MV-4-11 (cell line): Measurements from ENCODE around the gene ENDOU.
A peak's percentile ranks its signal among the peaks of the same experiment; 100 is the strongest.

Experiments
- DNase-seq: peaks from one replicate; lab custom pipeline; 2025; lab: John Stamatoyannopoulos, UW

Gene ENDOU

GRCh38 chr12:47757364-47757839 is 32.1 kb upstream of the ENDOU start:
- DNase-seq: no peak

DNA sequence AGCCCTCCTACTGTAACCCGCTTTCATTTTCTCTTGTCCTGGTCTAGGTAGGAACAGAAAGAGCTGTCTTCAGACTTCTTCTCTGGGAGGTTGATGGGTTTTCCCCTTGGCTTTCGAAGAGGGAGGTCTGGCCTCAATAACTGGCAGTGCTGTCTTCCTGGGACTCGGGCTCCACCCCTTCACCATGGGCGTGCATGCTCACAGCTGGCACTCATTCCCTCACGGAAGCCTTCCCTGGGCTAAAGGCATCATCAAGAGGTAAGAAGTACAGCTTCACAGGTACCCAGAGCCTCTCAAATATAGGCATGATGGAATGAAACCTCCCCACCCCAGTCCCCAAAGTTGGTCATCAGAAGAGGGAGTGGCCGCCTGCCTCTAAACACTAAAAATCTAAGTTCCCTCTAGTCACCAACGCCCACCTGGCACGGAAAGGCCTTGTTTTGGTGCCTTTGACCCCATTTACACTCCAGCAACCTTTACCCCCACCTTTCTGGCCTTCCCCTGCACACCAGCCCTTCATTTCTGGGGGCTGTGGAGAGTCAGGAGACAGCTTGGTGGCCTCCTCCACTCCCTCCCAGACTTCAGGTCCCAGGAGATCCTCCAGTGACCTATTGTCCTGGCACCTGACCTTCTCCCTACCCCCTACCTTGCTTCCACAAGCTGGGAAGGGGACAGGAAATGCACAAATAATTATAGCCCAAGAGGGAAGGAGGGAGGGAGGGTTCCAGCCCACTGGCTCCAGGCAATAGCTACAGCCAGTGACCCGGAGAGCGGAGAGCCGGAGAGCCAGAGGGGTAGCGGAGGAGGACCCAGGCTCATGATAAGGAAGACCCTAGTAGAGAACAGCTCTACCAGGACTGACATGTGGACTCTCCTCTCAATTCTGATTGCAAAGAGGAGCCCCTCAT is 30.6 kb upstream of the ENDOU start:
- DNase-seq: no peak

GRCh38 chr12:47754881-47755280 is 29.6 kb upstream of the ENDOU start:
- DNase-seq: peak; percentile 26

DNA sequence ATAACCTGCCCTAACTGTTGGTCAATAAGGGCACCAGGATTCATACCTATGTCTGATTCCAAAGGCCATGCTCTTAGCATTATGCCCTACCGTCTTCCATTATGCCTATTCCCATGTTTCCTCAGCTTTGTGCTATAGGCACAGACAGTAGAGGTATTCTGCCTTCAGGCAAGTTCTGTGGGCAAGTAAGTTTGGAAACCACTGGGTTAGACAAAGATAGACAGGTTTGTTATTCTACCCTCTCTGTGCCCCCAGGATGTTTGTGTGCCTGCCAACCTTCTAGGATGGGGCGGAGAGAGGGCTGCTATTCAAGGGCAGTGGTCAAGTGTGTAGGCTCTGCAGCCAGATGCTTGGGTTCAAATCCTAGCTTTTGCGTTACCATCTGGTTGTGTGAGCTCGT is 28.8 kb upstream of the ENDOU start:
- DNase-seq: no peak

DNA sequence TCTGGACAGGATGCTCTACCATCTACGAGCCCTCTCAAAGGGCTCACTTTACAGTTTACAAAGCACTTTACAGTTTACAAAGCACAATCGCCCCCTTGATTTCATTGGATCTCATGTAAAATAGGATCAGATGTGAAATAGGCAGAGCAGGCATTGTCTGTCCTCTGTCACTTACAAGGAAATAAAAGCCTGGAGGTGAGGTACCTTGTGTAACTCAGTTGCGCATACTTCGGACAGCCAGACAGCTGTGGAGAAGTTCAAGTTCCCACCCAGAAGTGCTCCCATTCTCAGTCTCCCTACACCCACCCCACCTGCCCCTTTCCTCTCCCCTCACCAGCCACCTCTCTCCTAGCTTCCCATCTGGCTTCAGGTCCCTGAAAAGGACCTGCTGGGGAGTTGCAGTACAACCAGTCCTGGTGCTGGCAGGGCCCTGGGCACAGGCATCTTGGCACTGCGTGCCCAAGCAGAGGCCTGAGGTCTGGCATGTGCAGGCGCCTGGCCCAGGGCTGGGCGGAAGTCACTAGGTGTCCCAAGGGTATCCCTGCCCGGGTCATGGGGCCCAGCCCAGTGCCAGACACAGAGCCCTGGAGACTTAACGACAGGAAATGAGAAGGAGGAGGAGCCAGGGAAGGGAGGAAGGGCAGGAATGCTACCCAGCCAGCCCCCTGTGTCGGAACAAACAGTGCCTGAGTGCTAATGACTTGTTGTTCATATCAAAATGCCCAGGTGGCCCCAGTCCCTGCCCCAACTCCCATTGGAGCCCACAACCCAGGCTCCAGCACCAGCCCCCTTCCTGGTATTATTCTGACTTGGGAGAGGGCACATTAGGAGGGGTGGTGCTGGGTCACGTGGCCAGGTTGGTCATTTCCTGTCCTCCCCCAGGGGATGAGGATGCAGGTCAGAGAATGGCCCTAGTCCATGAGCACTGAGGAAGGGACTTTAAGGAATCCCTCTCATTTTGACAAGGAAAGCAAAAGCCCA is 28.0 kb upstream of the ENDOU start:
- DNase-seq: peak; percentile 11

GRCh38 chr12:47752552-47752951 is 27.3 kb upstream of the ENDOU start:
- DNase-seq: no peak

DNA sequence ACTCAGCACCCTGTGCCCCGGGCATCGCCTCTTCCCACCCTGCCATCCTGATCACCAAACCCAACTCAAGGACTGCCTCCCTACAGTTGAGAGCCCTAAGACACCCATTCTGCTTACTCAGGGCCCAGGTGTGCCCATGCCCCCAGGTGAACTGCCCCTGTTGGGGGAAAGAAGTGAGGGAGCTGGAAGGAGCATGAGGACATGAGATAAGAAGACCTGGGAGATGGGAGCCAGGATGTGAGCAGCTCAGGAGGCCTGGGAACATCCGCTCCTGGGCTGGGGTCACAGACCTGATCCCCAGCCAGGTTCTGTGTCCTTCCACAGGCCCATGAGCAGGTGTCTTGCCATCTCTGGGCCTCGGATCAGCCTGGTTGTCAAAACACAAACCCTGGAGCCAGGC is 26.8 kb upstream of the ENDOU start:
- no peak for DNase-seq

DNA sequence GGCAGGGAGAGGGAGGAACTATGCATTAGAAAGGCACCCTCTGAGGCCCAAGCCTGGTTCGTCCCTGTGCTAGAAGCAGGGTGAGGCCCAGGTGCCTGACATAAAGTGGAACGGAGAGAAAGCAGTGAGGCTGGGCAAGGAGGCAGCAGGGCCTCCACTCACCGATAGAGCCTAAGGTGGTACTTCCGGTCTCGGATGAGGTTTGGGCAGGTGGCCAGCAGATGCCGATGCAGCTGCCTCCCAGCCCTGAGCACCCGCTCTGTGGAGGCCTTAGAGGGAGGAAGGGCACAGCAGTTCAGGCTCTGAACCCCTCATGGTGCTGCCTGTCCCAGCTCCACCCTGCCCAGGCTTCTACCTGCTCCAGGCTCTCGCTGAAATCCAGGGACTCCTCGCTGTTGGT is 26.3 kb upstream of the ENDOU start:
- DNase-seq: no peak

DNA sequence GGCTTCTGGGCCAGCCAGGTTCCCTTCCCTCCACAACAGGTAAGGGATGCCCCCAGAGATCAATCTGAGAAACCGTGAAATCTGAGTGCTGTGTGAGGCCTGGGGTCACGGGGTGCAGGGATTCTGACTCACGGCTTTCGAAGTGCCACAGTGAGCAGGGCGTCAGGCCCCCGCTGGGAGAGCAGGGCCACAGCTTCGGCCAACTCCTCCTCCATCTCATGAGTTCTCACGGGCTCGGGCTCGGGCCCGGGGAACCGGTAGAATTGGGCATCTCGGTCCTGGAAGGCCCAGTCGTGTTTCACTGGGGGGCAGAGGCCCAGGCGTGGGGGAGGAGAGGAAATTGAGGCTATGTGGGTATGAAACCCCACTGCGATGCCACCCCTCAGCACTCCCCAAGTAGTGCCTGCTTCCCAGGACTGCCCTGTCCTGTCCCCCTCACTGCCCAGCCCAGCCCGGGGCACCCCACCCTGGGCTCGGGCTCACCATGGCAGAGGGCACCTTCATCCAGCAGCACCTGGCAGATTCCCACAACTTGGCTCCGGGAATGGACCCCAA is 25.7 kb upstream of the ENDOU start:
- no peak for DNase-seq

DNA sequence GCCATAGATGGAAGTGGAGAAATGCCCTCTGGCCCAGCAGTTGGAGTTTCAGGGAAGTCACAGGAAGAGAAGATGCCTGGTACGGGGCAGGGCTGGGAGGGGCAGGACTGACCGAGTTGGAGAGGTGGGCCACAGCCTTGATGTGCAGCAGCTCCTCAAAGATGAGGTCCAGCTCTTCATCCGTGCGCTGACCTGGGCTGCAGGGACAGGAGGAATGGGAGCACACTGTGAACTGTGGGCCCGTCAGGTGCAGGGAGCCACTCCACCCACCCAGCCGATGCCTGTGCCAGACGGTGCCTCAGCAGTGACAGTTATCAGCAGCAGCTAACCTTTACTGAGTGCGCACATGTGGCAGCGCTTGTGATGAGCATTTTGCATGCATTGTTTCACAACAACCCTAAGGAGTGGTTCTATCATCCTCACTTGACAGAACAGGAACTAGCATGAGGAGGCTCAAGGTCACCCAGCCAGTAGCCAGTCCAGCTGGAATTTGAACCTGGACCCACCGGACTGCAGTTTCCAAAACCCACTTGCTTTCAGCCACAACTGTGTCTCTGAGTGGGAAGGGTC is 25.0 kb upstream of the ENDOU start:
- DNase-seq: peak; percentile 69

GRCh38 chr12:47748899-47749298 is 23.6 kb upstream of the ENDOU start:
- DNase-seq: no peak

GRCh38 chr12:47748507-47748828 is 23.2 kb upstream of the ENDOU start:
- no peak for DNase-seq

DNA sequence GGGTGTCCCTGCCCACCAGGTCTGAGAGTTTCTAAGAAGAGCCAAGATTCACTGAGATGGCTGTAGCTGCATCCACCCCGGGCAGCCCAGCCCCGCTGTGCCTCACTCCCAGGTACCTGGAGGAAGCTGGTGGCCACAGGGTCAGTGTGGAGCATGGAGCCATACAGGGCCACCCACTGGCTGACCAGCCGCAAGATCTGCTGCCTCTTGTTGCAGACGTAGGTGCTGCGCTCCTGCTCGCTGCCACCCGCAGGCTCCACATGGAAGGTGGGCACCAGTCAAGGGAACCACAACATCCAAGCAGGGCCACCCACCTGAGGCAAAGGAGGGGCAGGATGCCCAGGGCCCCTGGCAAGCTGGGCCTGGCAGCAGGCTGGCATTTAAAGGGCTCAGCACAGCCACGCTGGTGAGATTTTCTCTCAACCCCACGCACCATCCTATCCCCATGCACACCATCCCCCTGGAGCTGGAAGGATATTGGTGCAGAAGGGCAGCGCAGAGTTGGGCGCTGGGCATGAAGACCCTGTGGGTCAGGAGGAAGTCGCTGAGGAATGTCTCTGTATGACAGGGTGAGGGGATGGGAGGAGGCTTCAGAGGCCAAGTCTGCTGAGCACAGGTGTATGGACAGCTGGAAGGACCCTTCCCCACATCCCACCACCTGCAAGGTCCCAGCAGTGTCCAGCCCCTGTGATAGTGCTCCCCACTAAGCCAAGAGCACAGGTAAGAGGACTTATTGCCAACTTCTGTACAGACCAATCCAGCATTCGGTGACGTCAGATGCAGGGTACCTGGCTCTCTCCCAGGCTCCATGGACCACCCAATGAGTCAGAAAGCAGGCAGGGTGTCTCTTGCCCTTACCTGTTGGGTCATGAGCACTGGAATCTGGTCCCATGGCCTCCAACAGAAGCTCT is 22.6 kb upstream of the ENDOU start:
- DNase-seq: no peak

DNA sequence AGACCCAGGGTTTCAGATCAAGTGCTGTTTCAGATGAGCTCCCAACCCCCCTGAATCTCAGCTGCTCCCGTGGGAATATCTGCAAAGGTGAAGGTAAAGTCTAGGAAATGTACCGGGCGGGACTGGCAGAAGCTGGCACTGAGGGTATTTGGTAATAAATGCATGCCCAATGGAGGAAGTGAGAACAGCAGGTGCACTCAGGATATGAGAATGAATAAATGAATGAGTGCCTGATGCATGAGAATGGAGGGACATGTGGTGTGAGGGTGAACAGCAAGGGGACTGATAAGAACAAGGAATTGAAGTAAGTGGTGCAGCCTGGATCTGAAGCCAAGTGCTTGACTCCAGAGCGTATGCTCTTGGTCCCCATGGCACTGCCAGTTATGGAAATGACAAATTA is 21.8 kb upstream of the ENDOU start:
- no peak for DNase-seq

- no peak for DNase-seq
These were observed 21.2 kb upstream of the ENDOU start for GRCh38 chr12:47746523-47746922.

GRCh38 chr12:47746073-47746472 is 20.8 kb upstream of the ENDOU start:
- DNase-seq: no peak

DNA sequence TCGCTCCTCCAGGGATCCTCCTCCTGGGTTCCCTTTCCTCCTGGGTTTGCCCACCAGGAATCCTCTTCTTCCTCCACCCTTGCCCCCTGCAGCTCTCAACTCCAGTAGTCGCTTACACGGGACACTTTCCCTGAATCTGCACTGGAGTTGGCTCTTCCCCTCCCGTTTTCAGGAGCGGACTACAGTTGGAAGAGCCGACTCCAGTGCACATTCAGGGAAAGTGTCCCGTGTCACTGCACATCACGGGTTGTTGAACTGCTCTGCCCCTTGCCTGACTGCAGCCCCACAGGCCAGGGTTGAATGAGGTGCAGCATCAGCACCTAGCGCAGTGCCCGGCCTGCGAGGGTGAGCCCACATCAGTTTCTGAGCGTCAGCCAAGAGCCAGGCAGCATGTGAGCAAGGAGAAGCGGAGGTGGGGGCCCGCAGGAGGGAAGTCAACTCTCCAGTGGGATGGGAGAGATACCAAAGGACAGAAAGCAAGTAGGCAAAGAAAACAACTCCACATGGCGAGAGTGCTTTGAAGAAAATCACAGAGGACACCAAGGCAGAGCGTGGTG is 20.3 kb upstream of the ENDOU start:
- DNase-seq: no peak

GRCh38 chr12:47744778-47745436 is 19.6 kb upstream of the ENDOU start:
- no peak for DNase-seq

DNA sequence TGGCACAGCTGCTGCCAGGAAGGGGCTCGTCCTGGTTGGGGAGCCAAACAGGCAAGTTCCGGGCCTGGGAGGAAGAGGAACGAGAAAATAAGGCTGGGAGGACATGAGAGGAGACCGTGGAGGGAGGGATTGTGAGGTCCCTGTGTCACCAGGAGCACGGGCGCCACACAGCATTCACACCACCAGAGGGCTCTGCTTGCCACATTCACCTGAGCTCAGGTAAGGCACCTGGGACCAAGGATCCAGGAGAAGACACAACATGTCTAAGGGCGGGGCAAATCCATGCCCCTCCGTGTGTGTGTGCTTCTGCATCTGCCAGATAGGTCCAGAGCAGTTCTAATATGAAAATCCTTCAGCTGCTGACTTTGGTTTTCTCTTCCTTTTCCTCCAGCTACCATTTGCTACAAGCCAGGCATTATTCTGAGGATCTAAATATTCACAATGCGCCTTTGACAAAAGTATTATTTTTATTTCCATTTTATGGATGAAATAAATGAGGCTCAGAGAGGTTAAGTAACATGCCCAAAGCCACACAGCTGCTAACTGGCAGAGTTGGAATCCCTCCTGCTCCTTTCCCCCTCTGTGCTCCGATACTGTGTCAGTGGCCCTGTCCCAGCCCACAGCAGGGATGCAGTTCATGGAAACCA is 18.8 kb upstream of the ENDOU start:
- DNase-seq: no peak
